HG03432 (cell line): ENCODE measurements around the gene TNS3.

Source experiments
- ATAC-seq: cut with Tn5 transposase; IDR thresholded peaks from one replicate; pipeline ENCODE4 v1.9.1; 2021; ENCODE audit warnings: mild to moderate bottlenecking, moderate library complexity; ENCODE audit not compliant: unreplicated experiment

Gene TNS3

DNA sequence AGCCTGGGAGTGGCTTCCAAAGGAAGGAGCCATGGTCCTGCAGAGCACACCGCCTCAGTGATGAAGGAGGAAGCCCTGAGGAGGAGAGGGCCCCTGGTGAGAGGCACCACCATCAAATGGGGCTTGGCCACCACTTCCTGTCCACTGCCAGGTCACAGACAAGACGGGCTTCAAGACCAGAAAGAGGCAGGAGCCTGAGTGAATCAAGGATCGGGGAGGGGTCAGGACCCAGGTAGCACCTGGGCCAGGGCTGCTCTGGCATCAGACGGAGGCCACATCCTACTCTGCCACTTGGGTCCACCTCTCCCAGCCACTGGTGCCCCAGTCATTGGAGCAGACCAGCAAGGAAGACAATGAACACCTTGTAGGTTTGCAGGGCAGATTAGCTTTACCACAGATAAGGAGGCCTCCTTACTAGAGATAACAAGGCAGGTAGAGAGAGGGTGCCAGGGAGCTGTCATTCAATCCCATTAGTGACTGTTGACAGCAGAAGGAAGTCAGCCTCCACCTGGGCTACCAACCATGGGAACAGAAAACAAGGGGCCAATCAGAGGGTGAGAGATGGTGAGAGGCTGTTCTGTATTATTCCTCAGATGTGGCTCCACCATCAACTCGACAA is 143.4 kb downstream of the TNS3 start:
- ATAC-seq: no peak

DNA sequence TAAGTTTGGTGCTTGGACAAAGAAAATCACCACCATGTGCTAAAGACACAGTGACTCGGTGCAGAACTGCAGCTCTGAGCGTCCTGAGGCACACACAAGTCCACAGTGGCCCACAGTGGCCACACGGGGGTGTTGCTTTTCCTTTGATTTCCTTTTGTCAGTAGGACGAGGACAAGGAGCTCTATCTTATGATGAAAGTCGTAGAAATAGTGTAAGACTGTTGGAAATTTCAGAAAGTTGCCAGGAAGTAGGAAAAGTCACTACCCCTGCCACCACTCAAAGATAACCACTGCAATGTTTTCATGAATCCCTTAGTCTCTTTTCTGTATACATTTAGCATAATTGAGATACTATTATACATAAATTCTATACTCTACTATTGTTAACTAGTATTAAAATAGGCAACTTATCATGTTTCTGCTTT is 146.0 kb downstream of the TNS3 start:
- ATAC-seq: no peak

DNA sequence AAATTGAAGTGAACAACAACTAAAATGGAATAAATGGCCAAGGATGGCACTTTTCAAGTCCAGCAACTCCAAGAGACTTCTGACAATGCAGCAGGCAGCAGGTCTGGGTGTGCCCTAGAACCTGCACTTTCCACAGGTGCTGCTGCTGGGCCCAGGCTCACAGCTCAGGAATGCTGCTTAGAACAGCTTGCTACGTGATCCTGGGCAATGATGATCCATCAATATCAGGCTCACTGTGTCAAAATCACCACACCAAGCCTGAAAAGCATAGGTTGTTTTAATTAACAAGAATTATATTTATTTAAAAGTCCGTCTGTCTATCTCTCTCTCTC is 148.4 kb downstream of the TNS3 start:
- no peak for ATAC-seq

DNA sequence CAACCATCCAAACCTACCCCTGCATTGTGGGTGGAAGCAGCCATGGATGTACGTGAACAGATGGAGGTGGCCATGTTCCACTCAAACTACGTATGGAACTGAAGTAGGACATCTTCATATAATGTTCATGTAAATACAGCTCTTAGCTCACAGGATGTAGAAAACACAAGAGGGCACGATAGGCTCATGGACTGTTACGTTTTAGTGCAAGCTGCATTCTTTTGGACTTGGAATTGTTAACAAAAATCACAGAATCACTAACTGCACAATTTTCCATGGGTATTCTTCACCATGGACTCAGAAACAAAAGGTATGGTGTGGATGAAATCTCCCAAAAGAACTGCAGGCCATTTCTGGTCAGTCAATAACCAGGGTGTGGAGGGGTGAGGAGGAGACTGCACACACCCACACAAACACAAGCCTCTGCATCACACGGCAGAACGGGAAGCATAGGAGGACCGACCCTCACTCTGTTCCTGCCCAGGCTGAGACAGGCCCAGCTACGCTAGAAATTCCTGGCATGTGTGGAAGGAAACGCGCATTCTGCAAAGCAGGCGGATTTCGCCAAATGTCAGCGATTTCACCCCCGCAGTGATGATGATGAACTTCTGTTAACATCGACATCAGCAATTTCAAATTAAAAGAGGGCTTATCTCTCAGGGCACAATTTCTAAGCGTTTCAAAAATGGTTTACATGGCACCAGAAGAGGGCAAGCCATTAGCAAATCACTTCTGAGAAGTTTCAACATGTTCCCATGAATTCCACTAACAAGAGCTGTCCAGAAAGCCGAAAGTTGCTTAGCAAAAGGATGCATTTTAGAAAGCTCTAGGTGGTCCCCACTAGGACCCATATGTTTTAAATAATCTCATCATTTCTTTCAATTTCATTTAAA is 149.0 kb downstream of the TNS3 start:
- no peak for ATAC-seq

DNA sequence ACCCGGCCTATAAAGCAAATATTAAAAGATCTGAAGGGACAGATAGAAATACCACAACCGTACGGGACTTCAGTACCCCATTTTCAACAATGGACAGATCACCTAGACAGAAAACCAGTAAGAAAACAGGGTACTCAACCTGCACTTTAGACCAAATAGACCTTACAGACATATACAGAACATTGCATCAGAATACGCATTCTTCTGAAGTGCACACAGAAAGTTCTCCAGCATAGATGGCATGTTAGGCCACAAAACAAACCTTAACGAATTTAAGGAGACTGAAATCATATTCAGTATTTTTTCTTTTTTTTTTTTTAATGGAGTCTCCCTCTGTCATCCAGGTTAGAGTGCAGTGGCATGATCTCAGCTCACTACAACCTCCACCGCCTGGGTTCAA is 151.5 kb downstream of the TNS3 start:
- no peak for ATAC-seq

DNA sequence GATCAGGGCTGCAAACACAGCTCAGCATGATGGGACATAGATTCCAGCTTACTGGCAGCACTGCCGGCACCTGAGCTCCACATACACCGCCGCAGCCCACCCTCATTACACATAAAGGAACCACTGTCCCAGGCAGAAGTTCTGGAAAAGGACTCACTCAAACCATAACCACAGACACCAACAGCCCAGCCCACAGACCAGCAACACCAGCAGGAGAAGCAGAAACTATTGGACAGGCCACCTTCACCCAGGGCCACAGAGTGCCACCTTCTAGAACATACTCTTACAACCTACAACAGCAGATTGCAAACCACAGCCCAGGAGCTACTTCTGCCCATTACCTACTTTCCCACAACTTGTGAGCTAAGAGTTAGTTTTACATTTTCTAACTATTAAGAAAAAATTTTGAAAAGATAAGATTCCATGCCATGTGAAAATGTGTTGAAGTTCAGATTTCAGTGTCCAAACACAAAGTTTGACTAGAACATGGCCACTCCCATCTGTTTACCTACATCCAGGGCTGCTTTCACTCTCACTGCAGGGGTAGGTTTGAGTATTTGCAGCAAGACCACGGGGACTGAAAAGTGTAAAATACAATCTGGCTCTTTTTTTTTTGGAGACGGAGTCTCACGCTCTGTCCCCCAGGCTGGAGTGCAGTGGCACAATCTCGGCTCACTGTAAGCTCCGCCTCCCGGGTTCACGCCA is 153.0 kb downstream of the TNS3 start:
- no peak for ATAC-seq

DNA sequence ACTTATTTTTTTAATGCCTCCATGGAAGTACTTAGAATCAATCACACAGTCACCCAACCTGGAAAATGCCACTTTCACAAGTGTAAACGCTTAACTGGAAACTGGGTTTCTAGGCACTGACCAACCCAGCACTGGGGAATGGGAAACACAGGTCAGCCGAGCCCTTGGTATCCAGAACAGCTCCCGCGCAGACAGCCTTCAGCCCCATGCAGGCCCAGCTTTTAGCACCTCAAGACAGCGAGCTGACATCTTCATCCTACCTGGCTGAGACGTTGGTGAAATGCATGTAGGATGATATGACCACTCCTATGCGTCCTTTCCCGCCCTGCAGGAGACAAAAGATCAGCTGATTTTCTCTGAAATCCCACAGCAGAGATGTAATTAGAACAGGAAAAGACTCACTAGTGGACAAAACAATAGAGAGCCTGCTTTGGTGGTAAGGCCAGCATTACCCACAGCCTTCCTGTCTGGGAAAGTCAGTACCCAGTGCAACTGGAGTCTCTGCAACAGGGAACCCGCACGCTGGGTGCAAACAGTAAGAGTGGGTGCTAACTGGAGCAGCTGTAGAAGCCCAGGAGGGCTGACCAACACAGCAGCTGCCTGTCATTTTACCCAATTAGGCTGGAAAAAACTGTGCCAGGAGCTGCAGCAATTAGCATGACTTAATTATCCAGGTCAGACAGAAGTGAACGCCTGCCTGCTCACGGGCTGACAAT is 153.7 kb downstream of the TNS3 start:
- ATAC-seq: no peak

DNA sequence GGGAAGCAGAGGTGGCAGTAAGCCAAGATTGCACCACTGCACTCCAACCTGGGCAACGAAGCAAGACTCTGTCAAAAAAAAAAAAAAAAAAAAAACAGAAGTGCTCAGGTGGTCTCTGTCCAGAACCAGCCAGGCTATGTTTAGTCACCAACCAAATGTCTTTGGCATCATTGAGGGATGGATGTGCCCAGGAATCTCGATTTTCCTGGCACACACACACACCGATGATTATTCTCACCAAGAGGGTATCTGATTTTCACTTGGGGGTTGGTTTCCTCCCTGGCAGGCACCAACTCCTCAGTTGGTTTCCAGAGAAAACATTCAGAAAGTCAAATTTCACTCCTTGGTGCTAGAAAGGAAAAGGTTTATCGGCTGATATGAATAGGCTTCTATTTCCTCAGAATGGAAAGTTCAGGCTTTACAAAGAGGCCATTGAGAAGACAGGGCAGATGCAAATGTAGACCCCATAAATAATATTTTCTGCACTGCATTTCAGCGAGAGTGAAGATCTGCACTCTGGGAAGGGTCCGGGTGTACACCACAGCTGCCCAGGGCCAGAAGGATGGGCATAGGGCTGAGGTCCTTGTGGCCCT is 154.8 kb downstream of the TNS3 start:
- ATAC-seq: no peak

DNA sequence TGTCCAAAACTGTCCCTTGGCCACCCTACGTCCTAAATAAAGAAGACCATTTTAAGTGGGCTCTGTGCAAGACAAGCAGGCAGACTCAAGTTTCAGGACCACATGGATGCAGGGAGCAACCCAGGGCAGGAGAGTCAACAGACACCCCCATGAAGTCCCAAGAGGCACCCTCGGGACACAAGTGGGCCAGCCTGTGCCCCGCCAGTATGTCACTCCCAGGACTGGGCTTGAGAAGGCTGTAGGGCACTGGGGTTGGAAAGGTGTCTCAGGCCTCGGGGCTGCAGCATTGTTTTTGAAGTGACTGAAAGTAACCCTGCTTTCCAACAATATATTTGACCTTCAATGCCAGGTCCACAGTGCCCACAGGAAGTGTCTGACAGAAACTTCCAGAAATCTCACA is 157.4 kb downstream of the TNS3 start:
- no peak for ATAC-seq

DNA sequence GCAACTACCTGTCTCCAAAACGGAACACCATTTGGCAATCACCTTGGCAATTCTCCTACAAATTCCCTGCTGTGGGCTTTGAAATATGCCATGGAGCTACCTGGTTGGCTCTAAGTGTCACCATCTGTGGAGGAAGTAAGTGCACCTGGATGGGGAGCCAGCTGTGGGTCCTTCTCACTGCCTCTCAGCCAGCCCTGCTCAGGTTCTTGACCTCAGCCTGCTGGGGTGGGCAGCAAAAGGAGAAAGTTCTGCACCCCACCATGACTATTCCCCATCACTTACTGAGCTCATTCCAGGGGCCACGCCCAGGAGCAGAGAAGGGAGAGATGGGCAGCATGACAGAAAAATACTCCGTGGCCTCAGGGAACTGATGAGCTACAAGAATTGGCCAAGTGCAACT is 158.7 kb downstream of the TNS3 start:
- ATAC-seq: no peak

DNA sequence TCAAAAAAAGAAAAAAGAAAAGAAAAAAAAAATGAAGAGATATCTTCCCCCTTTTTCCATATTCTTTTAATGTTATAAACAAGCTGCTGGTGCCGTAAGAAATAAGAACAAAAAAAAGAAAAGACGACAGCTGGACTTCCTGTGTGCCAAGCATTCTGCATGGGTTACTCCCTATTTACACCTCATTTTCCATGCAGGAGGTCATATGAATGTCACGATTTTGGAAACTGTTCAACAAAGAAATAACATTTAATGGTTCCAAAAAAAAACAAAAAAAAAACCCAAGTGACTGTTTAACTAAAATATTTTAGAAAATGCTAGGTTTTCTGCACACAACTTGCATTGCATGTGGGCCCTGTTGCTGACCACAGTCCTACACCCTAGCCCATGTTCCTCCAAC is 159.3 kb downstream of the TNS3 start:
- no peak for ATAC-seq

DNA sequence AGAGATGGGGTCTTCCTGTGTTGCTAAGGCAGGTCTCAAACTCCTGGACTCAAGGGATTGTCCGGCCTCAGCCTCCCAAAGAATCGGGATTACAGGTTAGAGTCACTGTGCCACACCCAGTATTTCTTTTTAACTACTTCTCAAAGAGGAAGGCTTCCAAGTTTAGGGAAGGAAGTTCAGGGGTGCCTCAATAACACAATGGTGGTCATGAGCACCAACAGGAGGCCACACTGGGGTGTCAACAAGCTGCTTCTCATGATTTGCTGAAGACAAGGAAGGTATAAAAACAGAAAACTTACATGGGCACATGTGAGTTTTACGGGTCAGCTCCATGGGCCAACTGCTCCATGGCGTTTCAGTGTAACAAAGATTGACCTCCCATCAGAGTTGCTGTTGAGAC is 160.5 kb downstream of the TNS3 start:
- no peak for ATAC-seq

DNA sequence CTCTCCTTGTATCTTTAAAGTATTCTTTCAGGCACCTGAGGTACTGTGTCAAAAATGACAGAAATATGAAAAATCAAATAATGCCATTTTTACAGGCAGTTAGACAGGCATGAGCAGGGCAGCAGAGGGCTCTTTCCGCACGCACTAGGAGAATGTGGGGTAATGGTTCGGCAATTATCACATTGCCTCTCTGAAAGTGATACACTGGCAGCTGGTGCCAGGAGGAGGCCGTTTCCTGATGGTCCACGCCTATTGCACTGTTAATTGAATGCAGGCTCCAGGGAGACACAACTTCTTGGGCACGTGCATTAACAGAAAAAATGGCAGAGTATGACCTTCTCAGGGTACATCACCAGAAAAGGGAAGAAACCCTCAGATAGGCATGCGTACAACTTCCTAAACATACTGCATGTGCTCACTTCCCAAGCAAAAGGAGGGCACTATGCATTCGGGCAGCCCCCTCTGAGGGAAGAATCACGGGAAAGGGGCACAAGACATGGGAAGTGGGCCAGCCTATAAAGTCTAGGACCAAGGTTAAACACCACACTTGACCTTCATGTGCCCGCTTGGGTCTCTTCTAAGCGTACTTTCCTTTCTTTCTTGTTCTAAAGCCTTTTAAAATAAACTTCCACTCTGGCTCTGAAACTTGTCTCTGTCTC is 161.7 kb downstream of the TNS3 start:
- ATAC-seq: no peak

DNA sequence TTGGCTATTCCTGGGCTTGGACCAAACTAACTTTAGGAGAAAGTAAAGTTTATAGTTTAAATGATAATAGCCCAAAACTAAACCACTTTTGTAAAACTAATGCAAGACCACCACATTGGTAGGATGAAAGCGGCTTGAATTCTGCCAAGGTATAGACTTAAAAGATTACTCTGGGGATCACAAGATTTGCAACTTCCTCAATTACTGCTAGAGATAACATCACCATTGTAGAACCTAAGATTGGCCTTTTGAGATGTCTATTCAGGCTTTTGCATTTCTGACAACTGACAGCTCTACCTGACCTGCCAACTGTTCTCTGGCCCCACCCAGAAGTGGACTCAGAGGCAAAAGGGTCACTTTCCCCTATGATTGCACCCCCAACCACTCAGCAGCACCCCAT is 162.4 kb downstream of the TNS3 start:
- no peak for ATAC-seq

DNA sequence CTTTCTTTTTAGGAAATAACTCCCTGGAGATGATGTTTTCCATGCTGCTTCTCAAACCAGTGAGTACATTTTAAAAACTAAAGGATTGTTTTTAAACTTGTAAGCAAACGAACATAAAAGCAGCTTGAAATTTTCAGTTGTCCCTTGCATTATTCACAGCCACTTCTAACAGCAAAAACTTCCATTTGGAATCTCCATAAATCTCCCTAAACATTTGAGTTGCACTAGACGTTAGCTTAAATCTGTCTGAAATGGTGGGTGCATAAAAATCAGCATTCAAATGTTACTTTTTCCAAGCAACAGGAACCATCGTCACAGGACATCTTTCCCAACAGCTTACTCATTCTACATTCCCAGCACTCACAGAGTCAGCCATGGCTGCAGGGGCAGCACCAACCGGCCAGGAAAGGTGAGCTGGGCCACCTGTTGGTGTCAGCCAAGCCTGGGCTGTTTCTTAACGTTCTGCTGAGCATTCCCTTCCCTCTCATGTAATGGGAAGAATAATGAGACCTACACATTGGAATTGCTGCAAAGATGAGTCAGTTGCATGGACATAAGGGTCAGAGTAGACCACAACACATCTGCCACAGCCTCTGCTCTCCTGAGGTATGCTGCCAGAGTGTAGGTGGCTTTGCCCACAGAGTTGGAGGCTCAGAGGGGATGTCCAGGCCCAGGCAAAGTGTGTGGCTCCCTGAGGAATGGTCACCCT is 163.2 kb downstream of the TNS3 start:
- ATAC-seq: no peak

DNA sequence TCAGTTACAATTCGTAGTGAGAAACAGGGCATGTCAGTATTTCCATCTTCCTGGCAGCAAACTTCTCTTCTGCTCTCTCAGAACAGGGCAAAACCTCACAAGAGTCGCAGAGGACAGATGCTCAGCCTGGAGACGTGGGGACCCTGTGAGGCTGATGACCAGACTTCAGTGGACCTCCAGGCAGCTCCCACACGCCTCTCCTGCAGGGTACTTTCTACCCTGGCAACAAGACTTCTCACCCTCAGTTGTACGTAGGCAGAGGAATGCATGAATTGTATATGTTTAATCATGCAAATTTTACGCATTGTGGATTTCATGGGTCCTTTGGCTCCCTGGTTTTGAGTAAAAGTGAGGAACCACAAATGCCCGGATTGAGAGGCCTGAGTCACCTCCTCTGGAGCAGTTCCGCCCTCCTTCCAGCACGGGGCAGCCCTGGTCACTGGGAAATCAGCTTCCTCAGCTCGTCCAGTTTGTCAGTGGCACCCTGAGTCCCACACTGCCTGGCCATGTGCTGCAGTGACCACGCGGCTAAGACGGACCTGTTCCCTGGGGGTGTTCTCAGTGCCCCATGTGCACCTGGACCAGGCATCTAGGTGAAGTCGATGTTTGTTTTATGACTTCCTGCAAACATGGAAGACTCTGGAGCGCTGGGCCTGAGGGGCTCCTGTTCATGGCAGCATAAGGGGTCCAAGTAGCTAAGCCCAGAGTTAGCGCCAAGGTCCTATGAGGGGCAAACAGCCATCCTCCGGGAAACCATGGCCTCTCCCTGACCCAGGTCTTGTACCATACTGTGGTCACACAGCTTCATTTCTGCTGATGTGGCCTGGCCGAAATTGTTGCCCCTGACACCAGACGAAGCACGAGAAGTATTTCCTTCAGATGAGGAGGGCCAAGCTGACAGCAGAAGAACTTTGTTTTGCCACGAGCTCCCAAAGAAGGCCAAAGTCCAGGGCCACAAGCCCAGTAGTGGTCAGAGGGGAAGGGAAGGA is 165.1 kb downstream of the TNS3 start:
- no peak for ATAC-seq

DNA sequence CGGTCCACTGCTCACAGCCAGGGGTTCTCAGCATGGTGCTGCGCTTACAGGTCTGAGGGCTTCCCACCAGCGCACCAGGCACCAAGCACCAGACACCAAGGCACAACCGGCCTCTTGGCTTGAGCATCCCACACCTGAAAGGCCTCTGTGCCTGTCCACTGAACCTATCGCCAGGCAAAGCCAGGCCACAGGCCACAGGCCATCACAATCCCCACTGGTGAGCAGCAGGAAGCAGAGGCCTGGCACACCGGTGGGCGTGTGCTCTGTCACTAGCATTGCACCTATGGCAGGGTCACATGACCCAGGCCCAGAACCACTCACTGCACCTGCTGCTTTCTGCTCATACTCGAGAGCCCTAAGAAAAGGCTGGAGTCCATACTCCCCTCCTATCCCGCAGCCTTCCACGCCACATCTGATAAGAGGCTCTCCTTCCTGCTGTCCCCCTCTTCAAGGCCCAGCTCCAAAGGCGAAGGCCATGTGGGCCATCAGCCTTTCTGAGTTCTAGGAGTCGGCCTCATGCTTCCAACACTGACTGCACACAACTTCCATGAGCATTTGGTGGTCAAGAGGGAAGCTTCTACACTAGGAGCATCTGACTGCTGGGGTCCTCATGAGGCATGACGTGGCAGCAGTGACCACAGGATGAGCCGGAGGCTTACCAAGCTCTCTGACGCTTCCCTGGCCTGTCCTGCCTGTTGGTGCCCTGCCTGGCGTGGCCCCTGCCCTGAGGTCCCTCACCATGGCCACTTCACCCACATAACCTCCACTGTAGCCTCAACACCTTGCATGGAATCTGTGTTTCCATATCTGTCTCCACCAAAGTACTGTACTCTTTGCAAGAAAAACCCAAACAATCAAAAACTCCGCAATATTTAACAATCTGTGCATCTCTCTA is 166.3 kb downstream of the TNS3 start:
- no peak for ATAC-seq
